ENCODE results near the gene PDHA2.

The PDHA2 gene

GRCh38 chr4:95821867-95822266 lies 18.0 kb upstream of the PDHA2 start:
- Histone ChIP-seq H3K36me3 (ENCODE audit: insufficient read depth, low read length) (no peaks in the 10 kb centered on the region), H3K9me3 (ENCODE audit: low read length) (no peaks in the 10 kb centered on the region), H3K4me3 (ENCODE audit: low read depth, low read length, poor library complexity, severe bottlenecking) (no peak overlapping the region), H3F3A (ENCODE audit: insufficient read depth, low read length) (no peaks in the 10 kb centered on the region), H4K20me1 (ENCODE audit: insufficient read depth, low read length) (no peaks in the 10 kb centered on the region), H3K27ac (ENCODE audit: low read depth, low read length, poor library complexity, severe bottlenecking) (no peak overlapping the region), H2AFZ (ENCODE audit: low read length) (no peak overlapping the region), H3K9ac (ENCODE audit: low read length) (no peak overlapping the region), H3K9me2 (ENCODE audit: low read depth, low read length) (no peaks in the 10 kb centered on the region), H3K27me3 (ENCODE audit: insufficient read depth, low read length) (no peaks in the 10 kb centered on the region), H3K4me2 (ENCODE audit: low read length) (no peak overlapping the region), H3K4me1 (ENCODE audit: insufficient read depth, low read length, severe bottlenecking) (no peaks in the 10 kb centered on the region), H3K79me2 (ENCODE audit: insufficient read depth, low read length) (no peaks in the 10 kb centered on the region)
- TF ChIP-seq CTCF (IDR thresholded peaks at IDR 0.05; ENCODE audit: low read length) = no peak
- TF ChIP-seq EZH2 (IDR thresholded peaks at IDR 0.05; ENCODE audit: borderline replicate concordance, low read length) = no peak

GRCh38 chr4:95825546-95825945 lies 14.3 kb upstream of the PDHA2 start:
- H4K20me1 ChIP-seq (ENCODE audit: insufficient read depth, low read length) = no peaks in the 10 kb centered on the region
- no peaks in the 10 kb centered on the region for H3K36me3 ChIP-seq (ENCODE audit: insufficient read depth, low read length)
- no peaks in the 10 kb centered on the region for H3K4me1 ChIP-seq (ENCODE audit: insufficient read depth, low read length, severe bottlenecking)
- no peaks in the 10 kb centered on the region for H3K27me3 ChIP-seq (ENCODE audit: insufficient read depth, low read length)
- H3K9ac ChIP-seq (ENCODE audit: low read length) = no peak overlapping the region
- no peak overlapping the region for H3K4me2 ChIP-seq (ENCODE audit: low read length)
- no peak overlapping the region for H2AFZ ChIP-seq (ENCODE audit: low read length)
- H3F3A ChIP-seq (ENCODE audit: insufficient read depth, low read length) = no peaks in the 10 kb centered on the region
- no peak for TF ChIP-seq CTCF (IDR thresholded peaks at IDR 0.05; ENCODE audit: low read length)
- no peak for TF ChIP-seq EZH2 (IDR thresholded peaks at IDR 0.05; ENCODE audit: borderline replicate concordance, low read length)
- no peaks in the 10 kb centered on the region for H3K9me2 ChIP-seq (ENCODE audit: low read depth, low read length)
- H3K79me2 ChIP-seq (ENCODE audit: insufficient read depth, low read length) = no peaks in the 10 kb centered on the region
- H3K27ac ChIP-seq (ENCODE audit: low read depth, low read length, poor library complexity, severe bottlenecking) = no peak overlapping the region
- H3K4me3 ChIP-seq (ENCODE audit: low read depth, low read length, poor library complexity, severe bottlenecking) = no peak overlapping the region
- no peaks in the 10 kb centered on the region for H3K9me3 ChIP-seq (ENCODE audit: low read length)

- Histone ChIP-seq H3K4me3 (ENCODE audit: low read depth, low read length, poor library complexity, severe bottlenecking) (no peak overlapping the region), H3K36me3 (ENCODE audit: insufficient read depth, low read length) (no peaks in the 10 kb centered on the region), H3K4me2 (ENCODE audit: low read length) (no peak overlapping the region), H3K9ac (ENCODE audit: low read length) (no peak overlapping the region), H3K27me3 (ENCODE audit: insufficient read depth, low read length) (no peaks in the 10 kb centered on the region), H2AFZ (ENCODE audit: low read length) (no peak overlapping the region), H3K79me2 (ENCODE audit: insufficient read depth, low read length) (no peaks in the 10 kb centered on the region), H3K27ac (ENCODE audit: low read depth, low read length, poor library complexity, severe bottlenecking) (no peak overlapping the region), H4K20me1 (ENCODE audit: insufficient read depth, low read length) (no peaks in the 10 kb centered on the region), H3F3A (ENCODE audit: insufficient read depth, low read length) (no peaks in the 10 kb centered on the region), H3K9me2 (ENCODE audit: low read depth, low read length) (no peaks in the 10 kb centered on the region), H3K9me3 (ENCODE audit: low read length) (no peaks in the 10 kb centered on the region), H3K4me1 (ENCODE audit: insufficient read depth, low read length, severe bottlenecking) (no peaks in the 10 kb centered on the region)
- TF ChIP-seq CTCF (IDR thresholded peaks at IDR 0.05; ENCODE audit: low read length) = no peak
These were observed 9.2 kb upstream of the PDHA2 start for GRCh38 chr4:95830651-95831050.

Measured in OCI-LY1 (cell line).